Liver (tissue), 9 donors: ENCODE data around the gene CC2D2A. TPM values are rescaled to one million over a fixed set of nuclear protein-coding genes. Genes with fewer than 3 reads are reported as not detected.

ENCODE experiments used
- DNase-seq: peaks from one replicate; pipeline ENCODE4 v3.0.0-alpha.2; 2017; ENCODE audit warnings: low spot score
- H3K27ac ChIP-seq, 2 donors: one replicate each; pipeline ENCODE4 v1.7.0; 2013; ENCODE audit warnings: inconsistent platforms in 2 of 2, low read length in 2 of 2, control low read depth in 1 of 2, low read depth in 1 of 2, mild to moderate bottlenecking in 1 of 2
- H3K27me3 ChIP-seq, 4 donors: one replicate each; pipeline versions ENCODE4 v1.6.1 to v1.7.0; 2013; ENCODE audit warnings: low read length in 3 of 4, inconsistent platforms in 1 of 4, mild to moderate bottlenecking in 1 of 4, moderate library complexity in 1 of 4; ENCODE audit not compliant: control insufficient read depth in 4 of 4, insufficient read depth in 4 of 4
- H3K36me3 ChIP-seq, 4 donors: one replicate each; pipeline versions ENCODE4 v1.6.1 to v1.7.0; 2013; ENCODE audit warnings: low read length in 3 of 4, mild to moderate bottlenecking in 3 of 4, low read depth in 1 of 4, moderate library complexity in 1 of 4; ENCODE audit not compliant: control insufficient read depth in 4 of 4, insufficient read depth in 3 of 4
- H3K4me1 ChIP-seq, 4 donors: one replicate each; pipeline versions ENCODE4 v1.6.1 to v1.7.0; 2013; ENCODE audit warnings: low read length in 3 of 4, mild to moderate bottlenecking in 3 of 4, moderate library complexity in 1 of 4; ENCODE audit not compliant: control insufficient read depth in 4 of 4, insufficient read depth in 4 of 4
- H3K4me3 ChIP-seq, 3 donors: one replicate each; pipeline versions ENCODE4 v1.6.1 to v1.7.0; 2013; ENCODE audit warnings: low read length in 3 of 3, control low read depth in 1 of 3, low read depth in 1 of 3, mild to moderate bottlenecking in 1 of 3
- H3K9ac ChIP-seq, 2 donors: one replicate each; pipeline ENCODE4 v1.7.0; 2013; ENCODE audit warnings: low read length in 2 of 2, mild to moderate bottlenecking in 2 of 2, moderate library complexity in 2 of 2, control low read depth in 1 of 2, low read depth in 1 of 2
- H3K9me3 ChIP-seq, 4 donors: one replicate each; pipeline versions ENCODE4 v1.6.1 to v1.7.0; 2013; ENCODE audit warnings: low read length in 3 of 4; ENCODE audit not compliant: control insufficient read depth in 4 of 4
- EGR1 ChIP-seq, 2 donors: IDR thresholded peaks; 2 replicates each; pipeline ENCODE4 v1.6.1; 2016 to 2018; ENCODE audit warnings: antibody characterized with exemption in 2 of 2, low read depth in 2 of 2
- FOXA1 ChIP-seq: IDR thresholded peaks from 2 replicates; pipeline ENCODE4 v1.6.1; 2016; ENCODE audit warnings: antibody characterized with exemption
- FOXA2 ChIP-seq: IDR thresholded peaks from 2 replicates; pipeline ENCODE4 v1.6.1; 2016; ENCODE audit warnings: antibody characterized with exemption
- GABPA ChIP-seq, 2 donors: IDR thresholded peaks in 1 of 2; conservative IDR thresholded peaks in 1 of 2; 2 replicates each; pipeline ENCODE4 v1.6.1; 2016; ENCODE audit warnings: antibody characterized with exemption in 2 of 2, mild to moderate bottlenecking in 1 of 2, moderate library complexity in 1 of 2
- HNF4A ChIP-seq, 2 donors: conservative IDR thresholded peaks; 2 replicates each; pipeline ENCODE4 v1.6.1; 2016; ENCODE audit warnings: antibody characterized with exemption in 2 of 2, mild to moderate bottlenecking in 2 of 2
- HNF4G ChIP-seq: IDR thresholded peaks from 2 replicates; pipeline ENCODE4 v1.6.1; 2016; ENCODE audit warnings: antibody characterized with exemption
- JUND ChIP-seq, 2 donors: IDR thresholded peaks; 2 replicates each; pipeline ENCODE4 v1.6.1; 2016; ENCODE audit warnings: antibody characterized with exemption in 2 of 2
- NR2F2 ChIP-seq: IDR thresholded peaks from 2 replicates; pipeline ENCODE4 v1.6.1; 2016; ENCODE audit warnings: antibody characterized with exemption
- RAD21 ChIP-seq, 2 donors: IDR thresholded peaks; 2 replicates each; pipeline ENCODE4 v1.6.1; 2016; ENCODE audit warnings: antibody characterized with exemption in 2 of 2, mild to moderate bottlenecking in 2 of 2
- RXRA ChIP-seq, 2 donors: IDR thresholded peaks; 2 replicates each; pipeline ENCODE4 v1.6.1; 2017 to 2018; ENCODE audit warnings: antibody characterized with exemption in 2 of 2, mild to moderate bottlenecking in 1 of 2
- SP1 ChIP-seq: IDR thresholded peaks from 2 replicates; pipeline ENCODE4 v1.6.1; 2018; ENCODE audit warnings: antibody characterized with exemption, mild to moderate bottlenecking
- TAF1 ChIP-seq: conservative IDR thresholded peaks from 2 replicates; pipeline ENCODE4 v1.6.1; 2016; ENCODE audit warnings: antibody characterized with exemption, mild to moderate bottlenecking
- YY1 ChIP-seq: IDR thresholded peaks from 2 replicates; pipeline ENCODE4 v1.6.1; 2016; ENCODE audit warnings: antibody characterized with exemption, mild to moderate bottlenecking
- ZBTB33 ChIP-seq: IDR thresholded peaks from 2 replicates; pipeline ENCODE4 v1.6.1; 2016; ENCODE audit warnings: antibody characterized with exemption
- WGBS: extraction: QIAGEN DNeasy Blood & Tissue Kit; methylation state at CpG from one replicate; pipeline ENCODE4 v1.1.7; 2013; 5-methylcytosine and 5-hydroxymethylcytosine counted together
- polyA plus RNA-seq, 2 donors: library from polyadenylated mRNA; stranded (reverse) in 1 of 2; unstranded in 1 of 2; fragments of 200-250 nt in 1 of 2; fragments of >200 nt in 1 of 2; fragmentation: Nextera tagmentation in 1 of 2; extraction: Ambion mirVana in 1 of 2; gene quantifications; one replicate each; pipeline versions ENCODE4 v1.2.1 to v1.2.3, GENCODE V29; 2013 to 2015
- total RNA-seq, 2 donors: library from RNA; depleted of rRNA; stranded (reverse); fragments of >200 nt; gene quantifications; one replicate each; pipeline ENCODE4 v1.2.3, GENCODE V29; 2014
- TF ChIP-seq, protein P1 (sequence below): fragments of 150-350 bp; IDR thresholded peaks from 2 replicates; pipeline ENCODE4 v1.5.1; 2017; ENCODE audit warnings: improper control_type of control experiment, low read depth, low read length; ENCODE audit not compliant: missing input control
- TF ChIP-seq, protein P2 (sequence below): IDR thresholded peaks from 2 replicates; pipeline ENCODE4 v1.6.1; 2016; ENCODE audit warnings: antibody characterized with exemption
- TF ChIP-seq, protein P3 (sequence below): IDR thresholded peaks from 2 replicates; pipeline ENCODE4 v1.6.1; 2016; ENCODE audit warnings: antibody characterized with exemption, mild to moderate bottlenecking
- TF ChIP-seq, protein P4 (sequence below): IDR thresholded peaks from 2 replicates; pipeline ENCODE4 v1.6.1; 2016; ENCODE audit warnings: antibody characterized with exemption
- donor health status: healthy.
- donor health status: healthy.
- donor health status: healthy.
- donor health status: healthy.
- donor health status: healthy.

Gene CC2D2A
- total and polyA plus RNA-seq, 4 donors, result 2.3 to 3.8 (median 2.9) TPM

GRCh38 chr4:15470128-15470475 is 420 bp downstream of the CC2D2A start:
- Histone ChIP-seq H3K4me3 (peak overlapping the region in 2 of 3 donors; percentile 9 to 43), H3K4me1 (no peaks in the 10 kb centered on the region), H3K9me3 (no peaks in the 10 kb centered on the region), H3K27me3 (no peaks in the 10 kb centered on the region), H3K36me3 (no peaks in the 10 kb centered on the region), H3K9ac (no peak overlapping the region), H3K27ac (no peak overlapping the region)
- TF ChIP-seq TAF1, result no peak
- TF ChIP-seq, protein P1, sequence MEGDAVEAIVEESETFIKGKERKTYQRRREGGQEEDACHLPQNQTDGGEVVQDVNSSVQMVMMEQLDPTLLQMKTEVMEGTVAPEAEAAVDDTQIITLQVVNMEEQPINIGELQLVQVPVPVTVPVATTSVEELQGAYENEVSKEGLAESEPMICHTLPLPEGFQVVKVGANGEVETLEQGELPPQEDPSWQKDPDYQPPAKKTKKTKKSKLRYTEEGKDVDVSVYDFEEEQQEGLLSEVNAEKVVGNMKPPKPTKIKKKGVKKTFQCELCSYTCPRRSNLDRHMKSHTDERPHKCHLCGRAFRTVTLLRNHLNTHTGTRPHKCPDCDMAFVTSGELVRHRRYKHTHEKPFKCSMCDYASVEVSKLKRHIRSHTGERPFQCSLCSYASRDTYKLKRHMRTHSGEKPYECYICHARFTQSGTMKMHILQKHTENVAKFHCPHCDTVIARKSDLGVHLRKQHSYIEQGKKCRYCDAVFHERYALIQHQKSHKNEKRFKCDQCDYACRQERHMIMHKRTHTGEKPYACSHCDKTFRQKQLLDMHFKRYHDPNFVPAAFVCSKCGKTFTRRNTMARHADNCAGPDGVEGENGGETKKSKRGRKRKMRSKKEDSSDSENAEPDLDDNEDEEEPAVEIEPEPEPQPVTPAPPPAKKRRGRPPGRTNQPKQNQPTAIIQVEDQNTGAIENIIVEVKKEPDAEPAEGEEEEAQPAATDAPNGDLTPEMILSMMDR, result no peak
- no peak for TF ChIP-seq RAD21 (IDR thresholded peaks at IDR 0.05)
- no peak for TF ChIP-seq GABPA (IDR thresholded peaks at IDR 0.05 in 1 of 2, conservative IDR thresholded peaks at IDR 0.05 in 1 of 2)
- no peak for TF ChIP-seq RXRA (IDR thresholded peaks at IDR 0.05)
- TF ChIP-seq, protein P2, sequence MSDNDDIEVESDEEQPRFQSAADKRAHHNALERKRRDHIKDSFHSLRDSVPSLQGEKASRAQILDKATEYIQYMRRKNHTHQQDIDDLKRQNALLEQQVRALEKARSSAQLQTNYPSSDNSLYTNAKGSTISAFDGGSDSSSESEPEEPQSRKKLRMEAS, result no peak
- TF ChIP-seq, protein P3, sequence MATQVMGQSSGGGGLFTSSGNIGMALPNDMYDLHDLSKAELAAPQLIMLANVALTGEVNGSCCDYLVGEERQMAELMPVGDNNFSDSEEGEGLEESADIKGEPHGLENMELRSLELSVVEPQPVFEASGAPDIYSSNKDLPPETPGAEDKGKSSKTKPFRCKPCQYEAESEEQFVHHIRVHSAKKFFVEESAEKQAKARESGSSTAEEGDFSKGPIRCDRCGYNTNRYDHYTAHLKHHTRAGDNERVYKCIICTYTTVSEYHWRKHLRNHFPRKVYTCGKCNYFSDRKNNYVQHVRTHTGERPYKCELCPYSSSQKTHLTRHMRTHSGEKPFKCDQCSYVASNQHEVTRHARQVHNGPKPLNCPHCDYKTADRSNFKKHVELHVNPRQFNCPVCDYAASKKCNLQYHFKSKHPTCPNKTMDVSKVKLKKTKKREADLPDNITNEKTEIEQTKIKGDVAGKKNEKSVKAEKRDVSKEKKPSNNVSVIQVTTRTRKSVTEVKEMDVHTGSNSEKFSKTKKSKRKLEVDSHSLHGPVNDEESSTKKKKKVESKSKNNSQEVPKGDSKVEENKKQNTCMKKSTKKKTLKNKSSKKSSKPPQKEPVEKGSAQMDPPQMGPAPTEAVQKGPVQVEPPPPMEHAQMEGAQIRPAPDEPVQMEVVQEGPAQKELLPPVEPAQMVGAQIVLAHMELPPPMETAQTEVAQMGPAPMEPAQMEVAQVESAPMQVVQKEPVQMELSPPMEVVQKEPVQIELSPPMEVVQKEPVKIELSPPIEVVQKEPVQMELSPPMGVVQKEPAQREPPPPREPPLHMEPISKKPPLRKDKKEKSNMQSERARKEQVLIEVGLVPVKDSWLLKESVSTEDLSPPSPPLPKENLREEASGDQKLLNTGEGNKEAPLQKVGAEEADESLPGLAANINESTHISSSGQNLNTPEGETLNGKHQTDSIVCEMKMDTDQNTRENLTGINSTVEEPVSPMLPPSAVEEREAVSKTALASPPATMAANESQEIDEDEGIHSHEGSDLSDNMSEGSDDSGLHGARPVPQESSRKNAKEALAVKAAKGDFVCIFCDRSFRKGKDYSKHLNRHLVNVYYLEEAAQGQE, result no peak
- TF ChIP-seq JUND (IDR thresholded peaks at IDR 0.05), result no peak
- TF ChIP-seq SP1, result no peak
- no peak for TF ChIP-seq NR2F2
- TF ChIP-seq FOXA2, result no peak
- no peak for TF ChIP-seq ZBTB33
- TF ChIP-seq, protein P4, sequence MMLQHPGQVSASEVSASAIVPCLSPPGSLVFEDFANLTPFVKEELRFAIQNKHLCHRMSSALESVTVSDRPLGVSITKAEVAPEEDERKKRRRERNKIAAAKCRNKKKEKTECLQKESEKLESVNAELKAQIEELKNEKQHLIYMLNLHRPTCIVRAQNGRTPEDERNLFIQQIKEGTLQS, result no peak
- TF ChIP-seq FOXA1, result no peak
- no peak for TF ChIP-seq EGR1 (IDR thresholded peaks at IDR 0.05; ENCODE audit: low read depth in 2 of 2)
- TF ChIP-seq HNF4G, result no peak
- no peak for TF ChIP-seq YY1
- DNase-seq, result no peak
- 18% methylated on average over 3 of the region's 3 CpGs for WGBS

DNA sequence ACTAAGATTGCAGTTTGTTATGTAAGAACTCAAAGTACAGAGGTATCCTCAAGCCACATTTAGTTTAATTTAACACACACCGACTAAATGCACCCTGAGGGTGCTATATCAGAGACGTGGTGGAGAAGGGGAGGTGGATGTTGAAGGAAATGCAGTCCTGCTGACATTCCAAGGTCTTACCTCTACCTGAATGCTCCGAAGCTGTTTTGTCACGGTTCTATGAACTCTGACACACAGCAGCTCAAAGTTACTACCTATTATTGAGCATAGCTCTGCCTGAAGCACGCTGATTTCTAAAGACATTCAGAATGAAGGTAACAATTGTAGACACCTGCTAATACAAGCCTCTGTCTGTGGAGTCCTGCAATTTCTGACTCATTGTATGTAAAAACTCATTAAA is 6.7 kb downstream of the CC2D2A start:
- Histone ChIP-seq H3K9me3 (no peaks in the 10 kb centered on the region), H3K9ac (no peak overlapping the region), H3K27ac (no peak overlapping the region), H3K36me3 (no peaks in the 10 kb centered on the region), H3K4me1 (peaks cover 0 to 15% (median 11%) of the 10 kb centered on the region in 4 donors), H3K4me3 (no peak overlapping the region), H3K27me3 (no peaks in the 10 kb centered on the region)
- DNase-seq, result no peak
- TF ChIP-seq HNF4A (conservative IDR thresholded peaks at IDR 0.05) (peak in 1 of 2 donors; percentile 16), NR2F2 (no peak), EGR1 (IDR thresholded peaks at IDR 0.05; ENCODE audit: low read depth in 2 of 2) (no peak), JUND (IDR thresholded peaks at IDR 0.05) (no peak)
- 43% methylated on average over 5 of the region's 5 CpGs for WGBS
